ENCODE results near the gene KCNG4. TPM values are rescaled to one million over a fixed set of nuclear protein-coding genes. Genes with fewer than 3 reads are reported as not detected.

KCNG4 gene
- polyA plus RNA-seq, 5 donors, result 0.05 to 0.10 (median 0.06) TPM

- peak; percentile 6 to 10 for DNase-seq
Observed at GRCh38 chr16:84266451-84266850, 26.6 kb upstream of the KCNG4 start.

DNA sequence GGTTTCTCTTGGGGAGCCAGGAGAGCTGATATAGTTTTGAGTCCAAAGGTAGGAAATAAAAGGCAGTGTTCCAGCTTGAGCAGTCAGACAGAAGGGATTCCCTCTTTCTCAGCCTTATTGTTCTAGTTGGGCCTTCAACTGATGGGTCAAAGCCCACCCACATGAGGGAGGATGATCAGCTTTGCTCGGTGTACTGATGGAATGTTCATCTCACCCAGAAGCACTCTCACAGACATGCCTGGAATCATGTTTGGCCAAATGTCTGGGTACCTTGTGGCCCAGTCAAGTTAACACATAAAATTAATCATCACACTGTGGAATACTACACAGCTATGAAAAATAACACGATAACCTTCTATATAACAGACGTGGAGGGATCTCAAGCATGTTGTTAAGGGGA lies 23.1 kb upstream of the KCNG4 start:
- no peak for DNase-seq

DNA sequence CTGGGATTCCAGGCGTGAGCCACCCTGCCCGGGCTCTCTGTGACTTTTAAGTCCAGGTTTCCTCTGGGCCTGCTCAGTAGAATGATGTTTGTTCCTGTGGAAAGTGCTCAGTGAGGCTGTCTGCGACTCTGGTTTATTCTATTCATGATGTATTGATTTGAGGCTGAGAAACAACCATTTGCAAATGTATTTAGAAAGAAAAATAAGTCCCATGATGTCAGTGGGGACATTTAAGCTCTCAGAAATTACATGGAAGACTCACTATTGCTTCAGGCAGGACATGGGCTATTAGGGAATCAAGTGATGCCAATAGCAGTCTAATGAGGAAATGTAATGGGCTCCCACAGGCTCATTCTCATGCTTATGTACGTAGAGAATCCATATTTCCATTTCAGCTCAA lies 22.2 kb upstream of the KCNG4 start:
- DNase-seq, result no peak

GRCh38 chr16:84260766-84261554 lies 21.1 kb upstream of the KCNG4 start:
- DNase-seq, result no peak

- no peak for DNase-seq
Observed at GRCh38 chr16:84259691-84260090, 19.9 kb upstream of the KCNG4 start.

- no peak for DNase-seq
Observed at GRCh38 chr16:84258266-84258665, 18.5 kb upstream of the KCNG4 start.

GRCh38 chr16:84255050-84255810 lies 15.4 kb upstream of the KCNG4 start:
- no peak for DNase-seq

DNA sequence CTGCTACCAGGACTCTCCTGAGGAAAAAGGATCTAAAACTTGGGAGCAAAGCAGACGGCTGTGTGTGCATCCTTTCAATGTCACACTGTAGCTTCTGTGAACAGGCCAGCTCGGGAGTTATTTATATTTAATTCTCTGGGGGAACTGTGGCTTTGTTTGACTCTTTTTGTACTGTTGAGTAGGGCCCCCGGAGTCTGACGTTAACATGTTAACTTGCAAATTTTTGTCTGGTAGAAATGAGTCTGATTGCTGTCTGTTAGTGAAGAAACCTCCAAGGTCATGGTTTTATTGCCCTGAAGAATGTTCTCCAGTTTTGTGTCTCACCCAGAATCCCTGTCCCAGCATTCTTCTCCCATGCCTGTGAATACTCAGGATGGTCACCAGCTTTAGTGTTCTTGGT lies 14.2 kb upstream of the KCNG4 start:
- no peak for DNase-seq

GRCh38 chr16:84253173-84253572 lies 13.4 kb upstream of the KCNG4 start:
- no peak for DNase-seq

DNA sequence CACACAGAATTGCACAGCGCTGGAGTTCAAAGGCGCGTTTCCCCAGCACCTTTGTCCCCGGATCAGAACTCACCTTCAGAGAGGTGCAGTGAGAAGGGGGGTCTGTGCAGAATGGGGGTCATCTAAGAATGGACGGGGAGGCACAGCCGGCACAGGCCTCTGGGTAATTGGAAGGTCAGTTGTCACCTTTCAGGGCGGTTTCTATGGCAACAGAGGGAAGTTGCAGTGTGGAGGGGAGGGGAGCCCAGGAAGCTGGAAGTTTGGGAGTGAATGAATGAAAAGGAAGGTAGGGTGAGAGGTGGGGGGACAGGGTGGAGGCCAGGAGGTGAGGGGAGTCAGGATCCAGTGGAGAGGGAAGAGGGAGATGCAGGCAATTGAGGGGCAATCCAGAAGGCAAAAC lies 12.4 kb upstream of the KCNG4 start:
- no peak for DNase-seq

DNA sequence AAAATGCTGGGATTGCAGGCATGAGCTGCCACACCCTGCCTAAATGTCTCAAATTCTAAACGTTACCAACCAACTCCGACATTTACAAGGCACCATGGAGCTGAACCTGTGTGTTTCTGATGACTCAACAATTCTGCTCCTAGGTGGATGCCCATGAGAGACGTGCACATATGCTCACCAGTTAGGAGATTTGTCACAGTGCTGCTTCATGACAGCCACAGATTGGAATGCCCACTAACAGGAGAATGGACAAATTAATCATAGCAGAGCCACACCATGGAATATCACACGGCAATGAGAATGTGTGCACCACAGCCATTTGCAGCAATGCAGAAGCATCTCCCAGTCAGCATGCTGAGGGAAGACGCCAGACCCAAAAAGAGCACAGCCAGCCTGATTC lies 8.0 kb upstream of the KCNG4 start:
- no peak for DNase-seq

GRCh38 chr16:84247331-84247730 lies 7.5 kb upstream of the KCNG4 start:
- DNase-seq, result no peak

DNA sequence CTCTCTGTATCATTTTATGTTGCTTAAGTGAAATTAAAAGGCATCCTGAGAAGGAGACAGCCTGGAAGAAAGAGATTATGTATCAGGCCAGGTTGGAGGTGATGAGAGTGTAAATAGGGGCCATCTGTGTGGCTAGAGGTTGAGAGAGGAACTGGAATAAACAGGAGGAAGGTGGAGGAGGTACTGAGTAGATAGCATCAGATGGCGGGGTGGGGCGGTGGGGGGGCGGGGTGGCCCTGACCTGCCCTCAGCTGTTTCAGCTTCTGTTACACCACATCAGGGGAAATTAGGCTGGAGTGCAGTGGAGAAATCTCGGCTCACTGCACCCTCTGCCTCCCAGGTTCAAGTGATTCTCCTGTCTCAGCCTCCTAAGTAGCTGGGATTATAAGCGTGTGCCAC lies 6.9 kb upstream of the KCNG4 start:
- DNase-seq, result no peak

- no peak for DNase-seq
Observed at GRCh38 chr16:84245956-84246678, 6.3 kb upstream of the KCNG4 start.

- no peak for DNase-seq
Observed at GRCh38 chr16:84244728-84245127, 4.9 kb upstream of the KCNG4 start.

DNA sequence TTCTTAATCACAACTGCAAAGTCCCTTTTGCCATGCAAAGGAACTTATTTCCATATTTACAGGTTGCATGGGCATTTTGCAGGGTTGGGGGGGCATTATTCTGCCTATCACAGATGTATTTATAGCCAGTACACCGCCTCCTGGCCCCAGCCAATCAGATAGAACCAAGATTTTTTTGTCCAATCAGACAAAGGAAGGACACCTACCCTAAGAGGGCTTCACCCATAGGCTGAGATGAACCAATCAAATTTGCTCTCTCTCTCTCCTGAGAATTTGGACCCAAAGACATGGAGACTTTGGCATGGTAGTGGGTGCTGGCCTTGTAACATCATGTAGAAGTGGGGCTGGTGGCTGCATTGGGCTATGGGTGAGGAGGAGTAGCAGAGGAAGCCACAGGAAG lies 3.9 kb upstream of the KCNG4 start:
- DNase-seq, result no peak

- DNase-seq, result no peak
Observed at GRCh38 chr16:84242839-84243238, 3.0 kb upstream of the KCNG4 start.

DNA sequence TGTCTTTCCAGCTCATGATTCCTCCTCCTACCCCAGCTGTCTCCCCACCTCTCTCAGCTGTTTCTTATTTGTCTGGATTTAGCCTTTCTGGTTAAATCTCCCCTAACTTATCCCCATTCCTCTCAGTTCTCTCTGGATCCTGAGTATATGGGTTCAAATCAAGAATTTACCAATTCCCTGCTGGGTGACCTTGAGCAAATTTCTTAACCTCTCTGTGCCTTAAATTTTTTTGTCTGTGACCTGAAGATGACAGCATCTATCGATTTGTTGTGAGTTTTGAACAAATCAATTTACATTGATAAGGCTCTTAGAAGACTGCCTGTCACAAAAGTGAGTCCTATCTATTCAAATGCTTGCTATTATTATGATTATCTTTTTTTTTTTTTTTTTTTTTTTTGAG lies 2.0 kb upstream of the KCNG4 start:
- DNase-seq, result no peak

GRCh38 chr16:84240455-84240854 lies 643 bp upstream of the KCNG4 start:
- no peak for DNase-seq

GRCh38 chr16:84239141-84239769 lies 557 bp downstream of the KCNG4 start:
- DNase-seq, result no peak

GRCh38 chr16:84237994-84238750 lies 1.6 kb downstream of the KCNG4 start:
- DNase-seq, result peak; percentile 10 to 18
